ENCODE measurements around the gene CENPX.

The CENPX gene

DNA sequence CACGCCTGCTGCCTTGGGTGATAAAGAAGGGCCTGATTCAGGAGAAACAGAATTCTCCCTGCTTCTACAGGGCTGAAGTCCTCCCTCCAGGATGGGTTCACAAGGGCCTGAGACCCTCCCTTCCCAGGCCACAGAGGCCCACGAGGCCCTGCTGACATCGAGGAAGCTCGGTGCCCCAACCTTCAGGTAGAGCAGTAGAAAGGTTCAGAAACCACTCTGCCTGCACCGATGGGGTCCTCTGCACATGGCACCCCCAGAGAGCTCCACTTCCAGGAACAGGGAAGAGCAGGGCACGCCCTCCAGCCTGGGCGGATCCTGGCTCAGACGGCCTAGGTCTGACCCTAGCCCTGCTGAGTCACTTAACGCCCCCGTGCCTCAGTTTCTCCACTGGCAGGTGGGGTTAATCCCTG, 773 bp downstream of the CENPX start:
- DNase-seq: no peak

- DNase-seq: peak; percentile 64
These were observed 1.4 kb downstream of the CENPX start for GRCh38 chr17:82021107-82021899.

DNA sequence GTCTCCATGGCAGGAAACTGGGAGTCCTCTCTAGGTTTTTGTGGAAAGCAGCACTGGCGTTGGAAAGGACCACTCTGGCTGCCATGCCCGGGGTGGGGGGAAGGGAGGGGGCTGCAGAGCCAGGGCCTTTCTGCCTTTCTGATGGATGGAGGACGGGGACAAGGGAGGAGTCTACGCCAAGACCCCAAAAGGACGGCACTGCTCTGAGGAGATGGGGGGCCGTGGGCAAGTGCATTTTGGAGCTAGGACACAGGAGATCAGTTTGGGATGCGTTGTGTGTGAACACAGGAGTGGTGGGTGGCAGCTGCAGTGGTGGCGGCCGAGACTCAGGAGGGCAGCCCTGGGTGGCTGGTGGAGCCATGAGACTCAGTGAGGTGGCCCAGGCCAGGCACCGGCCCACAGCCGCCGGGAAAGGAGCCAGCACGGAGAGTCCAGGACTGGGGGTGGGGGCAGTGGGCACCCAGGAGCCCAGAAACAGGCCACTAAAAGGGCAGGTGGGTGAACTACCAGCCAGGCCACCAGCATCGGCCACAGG, 2.0 kb downstream of the CENPX start:
- DNase-seq: no peak

DNA sequence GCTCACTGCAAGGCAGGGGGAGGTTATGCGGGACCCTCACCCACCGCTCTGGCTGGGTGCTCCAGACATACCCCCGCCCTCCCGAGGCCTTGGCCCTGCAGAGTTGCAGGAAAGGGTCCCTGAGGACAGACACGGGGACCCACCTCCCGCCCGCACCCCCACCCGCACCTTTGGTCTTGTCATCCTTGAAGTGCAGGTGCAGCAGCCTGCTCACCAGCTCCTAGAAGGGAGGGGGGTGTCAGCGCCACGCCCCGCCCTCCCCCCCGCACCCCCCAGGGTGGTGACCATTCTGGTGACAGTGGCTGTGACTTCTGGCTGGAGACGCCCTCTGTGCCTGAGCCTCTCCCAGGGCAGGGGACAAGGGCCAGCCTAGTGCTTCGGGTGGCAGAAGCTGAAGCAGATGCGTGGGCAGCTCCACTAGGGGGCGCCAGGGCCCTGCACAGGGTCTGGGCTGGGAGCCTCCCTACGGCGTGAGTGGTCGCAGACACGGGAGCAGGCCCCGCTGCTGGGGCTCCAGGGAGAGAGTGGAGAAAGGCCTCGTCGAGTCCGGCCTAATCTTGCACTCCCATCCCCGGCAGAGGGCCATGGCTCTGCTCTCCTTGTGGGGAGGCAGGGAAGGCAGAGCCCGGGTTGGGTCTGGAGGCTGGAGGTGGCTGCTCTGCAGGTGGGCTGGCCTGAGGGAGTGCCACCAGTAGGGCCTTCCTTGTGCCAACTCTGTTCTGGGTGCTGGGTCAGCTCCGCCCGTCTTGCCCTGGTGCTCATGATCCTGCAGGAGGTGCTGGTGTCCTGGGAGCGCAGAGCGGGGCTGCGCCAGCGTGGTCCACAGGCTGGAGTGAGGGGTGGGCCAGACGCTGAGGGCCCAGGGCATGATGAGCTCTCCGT, 2.7 kb downstream of the CENPX start:
- DNase-seq: peak; percentile 37

DNA sequence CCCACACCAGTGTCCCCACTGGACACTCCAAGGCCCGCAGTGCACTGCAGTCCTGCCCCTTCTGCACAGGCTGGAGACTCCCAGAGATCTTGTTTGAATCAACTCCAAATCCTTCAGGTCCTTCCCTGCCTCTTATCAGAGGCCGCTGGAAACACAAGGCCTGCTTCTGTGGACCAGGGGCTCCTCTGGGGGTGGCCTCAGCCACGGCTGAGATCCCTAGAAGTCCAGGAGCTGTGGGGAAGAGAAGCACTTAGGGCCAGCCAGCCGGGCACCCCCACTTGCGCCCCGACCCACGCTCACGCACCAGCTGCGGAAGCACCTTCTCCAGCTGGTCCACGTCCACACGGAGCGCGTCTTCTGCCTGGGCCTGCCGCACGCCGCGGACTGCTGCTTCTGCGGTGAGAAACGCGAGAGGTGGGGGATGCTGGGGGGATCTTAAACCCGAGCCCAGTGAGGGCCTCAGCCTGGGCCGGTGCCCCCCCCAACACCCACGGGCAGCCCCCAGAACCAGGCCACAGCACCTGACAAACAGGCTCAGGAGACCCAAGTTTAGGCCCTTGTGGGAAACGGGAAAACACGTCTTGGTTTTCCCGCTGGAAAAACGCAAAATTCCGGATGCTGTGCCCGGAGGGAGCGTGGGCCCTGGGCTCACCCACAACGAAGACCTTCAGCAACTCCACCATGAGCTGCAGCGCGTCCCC, 3.5 kb downstream of the CENPX start:
- DNase-seq: no peak

GRCh38 chr17:82018152-82018988, 4.3 kb downstream of the CENPX start:
- DNase-seq: no peak

- no peak for DNase-seq
These were observed 5.0 kb downstream of the CENPX start for GRCh38 chr17:82017612-82018151.

GRCh38 chr17:82016875-82017459, 5.7 kb downstream of the CENPX start:
- DNase-seq: no peak

DNA sequence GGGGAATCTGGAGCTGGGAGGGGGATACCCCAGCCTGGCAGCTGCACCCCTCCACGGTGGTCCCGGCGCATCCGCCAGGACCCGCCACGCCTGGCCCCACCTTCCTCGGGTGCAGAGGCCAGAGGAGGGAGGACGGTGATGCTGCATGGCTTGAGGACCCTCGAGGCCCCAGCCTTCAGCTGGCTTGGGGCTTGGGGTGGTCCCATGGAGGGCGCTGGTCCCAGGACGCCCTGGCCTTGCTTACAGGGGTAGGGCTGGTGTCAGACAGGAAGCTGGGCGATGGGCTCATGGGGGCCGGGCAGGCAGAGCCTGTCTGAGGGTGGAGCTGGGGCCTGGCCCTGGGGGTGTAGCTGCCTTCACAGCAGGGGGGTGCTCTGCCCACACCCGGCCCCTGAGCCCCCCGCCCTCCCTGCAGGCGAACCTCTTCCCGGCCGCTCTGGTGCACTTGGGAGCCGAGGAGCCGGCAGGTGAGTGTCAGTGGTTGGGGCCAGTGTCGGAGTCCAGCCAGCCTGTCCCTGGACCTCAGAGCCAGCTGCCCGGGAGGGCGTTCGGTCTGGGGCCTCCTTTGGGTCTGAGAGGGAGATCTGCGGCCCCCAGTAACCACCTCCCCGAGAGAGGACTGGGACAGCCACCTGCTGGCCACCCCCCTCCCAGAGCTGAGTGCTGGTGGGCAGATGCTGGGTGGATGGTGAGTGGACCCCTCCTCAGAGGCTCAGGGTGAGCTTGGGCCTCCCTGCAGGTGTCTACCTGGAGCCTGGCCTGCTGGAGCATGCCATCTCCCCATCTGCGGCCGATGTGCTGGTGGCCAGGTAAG, 6.4 kb downstream of the CENPX start:
- no peak for DNase-seq

GRCh38 chr17:82015311-82015971, 7.2 kb downstream of the CENPX start:
- DNase-seq: no peak

- no peak for DNase-seq
These were observed 7.7 kb downstream of the CENPX start for GRCh38 chr17:82014971-82015310.

DNA sequence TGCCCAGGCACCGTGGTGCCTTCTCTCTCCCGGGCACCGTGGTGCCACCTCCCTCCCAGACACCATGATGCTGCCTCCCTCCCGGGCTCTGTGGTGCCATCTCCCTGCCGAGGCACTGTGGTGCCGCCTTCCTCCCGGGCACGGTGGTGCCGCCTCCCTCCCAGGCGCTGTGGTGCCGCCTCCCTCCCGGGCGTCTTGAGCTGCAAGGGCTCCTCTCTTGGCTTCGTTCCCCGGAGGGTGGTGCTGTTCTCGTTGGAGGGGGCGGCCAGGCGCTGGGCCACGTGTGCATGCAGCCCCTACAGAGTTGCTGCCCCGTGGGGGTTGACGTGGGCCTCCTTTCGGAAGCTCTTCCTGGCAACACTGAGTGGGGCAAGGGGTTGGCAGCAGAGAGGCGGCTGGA, 8.2 kb downstream of the CENPX start:
- no peak for DNase-seq

DNA sequence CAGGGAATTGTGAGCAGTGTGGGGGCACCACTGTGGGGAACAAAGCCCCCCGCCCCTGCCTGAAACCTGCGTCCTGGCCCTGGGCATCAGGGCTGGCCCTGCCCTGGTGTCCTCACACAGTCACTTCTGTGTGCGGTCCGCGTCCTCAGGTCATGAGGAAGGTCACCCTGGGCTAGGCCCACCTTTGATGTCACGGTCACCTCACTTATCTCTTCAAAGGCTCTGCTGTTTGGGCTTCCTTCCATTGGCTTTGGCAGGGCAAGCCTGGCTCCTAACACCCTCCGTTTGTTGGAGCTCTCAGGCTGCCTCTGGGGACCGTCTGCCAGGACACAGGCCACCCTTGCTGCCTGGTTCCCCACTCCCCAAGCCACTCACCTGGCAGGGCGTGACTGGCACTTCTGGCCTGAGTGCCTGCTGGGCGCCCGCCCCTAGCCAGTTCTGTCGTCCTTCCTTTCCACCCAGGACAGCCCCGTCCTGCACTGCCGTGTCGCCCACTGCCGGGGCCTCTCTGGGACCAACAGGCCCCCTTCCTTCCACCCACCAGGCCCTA, 8.8 kb downstream of the CENPX start:
- no peak for DNase-seq

GRCh38 chr17:82013341-82013740, 9.3 kb downstream of the CENPX start:
- DNase-seq: no peak

- DNase-seq: no peak
These were observed 9.9 kb downstream of the CENPX start for GRCh38 chr17:82012640-82013295.

GRCh38 chr17:82012261-82012639, 10.4 kb downstream of the CENPX start:
- DNase-seq: no peak

GRCh38 chr17:82011617-82012187, 11.0 kb downstream of the CENPX start:
- DNase-seq: no peak

GRCh38 chr17:82010575-82011525, 11.8 kb downstream of the CENPX start:
- DNase-seq: no peak
